DOHH2 (cell line): ENCODE measurements around the gene ACOT9.

Source experiments
- CTCF ChIP-seq: fragments of 200-600 bp; sonication (generic); IDR thresholded peaks from one replicate; pipeline ENCODE4 v1.5.1; 2014; ENCODE audit warnings: antibody characterized with exemption, mild to moderate bottlenecking, low read depth, low read length; ENCODE audit not compliant: poor library complexity, severe bottlenecking
- EZH2phosphoT487 ChIP-seq: fragments of 200-600 bp; sonication (generic); IDR thresholded peaks from 2 replicates; pipeline ENCODE4 v1.6.1; 2017; ENCODE audit warnings: borderline replicate concordance, mild to moderate bottlenecking, antibody characterized with exemption, low read length, moderate library complexity, mixed read lengths

- TF ChIP-seq CTCF = no peak
- no peak for TF ChIP-seq EZH2phosphoT487
Measured at GRCh38 chrX:23790155-23790497, 47.0 kb upstream of the ACOT9 start.
